ENCODE data around the gene LRG1.
"Not testable (repeated sequence)": the region's sequence is repeated elsewhere in the genome, so short reads cannot be mapped to it uniquely, and the experiment has no call there.

The LRG1 gene

DNA sequence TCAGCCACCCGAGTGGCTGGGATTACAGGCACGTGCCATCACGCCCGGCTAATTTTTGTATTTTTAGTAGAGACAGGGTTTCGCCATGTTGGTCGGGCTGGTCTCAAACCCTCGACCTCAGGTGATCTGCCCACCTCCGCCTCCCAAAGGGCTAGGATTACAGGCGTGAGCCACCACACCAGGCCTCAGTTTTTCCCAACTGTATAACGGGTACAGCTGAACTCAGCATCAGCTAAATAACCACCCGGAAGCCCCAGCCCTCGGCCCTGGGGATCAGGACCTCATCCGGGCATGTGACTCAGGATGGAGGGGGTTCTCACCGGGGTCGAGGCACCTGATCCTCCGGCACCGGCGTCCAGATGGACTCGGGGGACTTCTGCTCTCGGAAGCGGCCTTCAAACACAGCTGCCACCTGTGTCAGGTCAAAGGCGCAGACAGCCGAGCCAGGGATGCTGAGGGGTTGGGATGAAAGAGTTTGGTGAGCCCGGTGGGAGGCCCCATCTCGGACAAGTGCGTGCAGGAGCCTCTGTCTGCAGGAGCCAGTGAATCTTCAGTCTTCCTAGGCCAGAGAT, 10.7 kb upstream of the LRG1 start:
- no peak for DNase-seq (ENCODE audit: low read depth)

DNA sequence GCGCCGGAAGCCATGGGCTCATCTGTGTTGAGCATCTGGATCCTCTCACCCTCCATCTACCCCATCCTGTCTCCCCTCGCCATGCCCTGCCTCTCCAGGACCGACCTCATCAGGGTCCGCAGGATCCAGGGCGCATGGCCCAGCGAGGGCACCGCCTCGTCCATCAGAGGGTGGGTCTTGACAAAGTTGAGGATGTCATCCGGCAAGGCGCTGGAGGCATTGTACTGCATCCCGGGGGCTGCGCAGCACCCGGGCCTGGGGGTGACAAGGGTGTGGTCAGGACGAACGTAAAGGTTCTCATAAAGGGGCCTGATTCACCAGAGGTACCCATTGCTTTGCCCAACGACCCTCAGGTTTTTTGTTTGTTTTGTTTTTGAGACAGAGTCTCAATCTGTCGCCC, 10.2 kb upstream of the LRG1 start:
- DNase-seq (ENCODE audit: low read depth), result no peak

DNA sequence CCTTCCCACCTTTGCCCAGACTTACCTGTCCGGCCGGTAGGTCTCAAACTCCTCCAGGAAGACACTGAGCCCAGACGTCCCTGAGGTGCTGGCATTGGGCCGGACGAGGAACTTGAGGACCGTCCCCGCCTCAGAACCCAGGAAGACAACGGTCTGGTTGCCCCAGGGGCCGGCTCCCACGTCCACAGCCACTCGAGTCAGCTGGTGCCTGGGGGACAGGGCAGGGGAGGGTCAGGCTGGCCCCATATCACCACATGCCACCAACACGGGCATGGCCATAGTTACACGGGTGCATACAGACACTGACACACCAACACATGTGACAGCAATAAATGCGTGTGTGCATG, 8.4 kb upstream of the LRG1 start:
- no peak for DNase-seq (ENCODE audit: low read depth)

DNA sequence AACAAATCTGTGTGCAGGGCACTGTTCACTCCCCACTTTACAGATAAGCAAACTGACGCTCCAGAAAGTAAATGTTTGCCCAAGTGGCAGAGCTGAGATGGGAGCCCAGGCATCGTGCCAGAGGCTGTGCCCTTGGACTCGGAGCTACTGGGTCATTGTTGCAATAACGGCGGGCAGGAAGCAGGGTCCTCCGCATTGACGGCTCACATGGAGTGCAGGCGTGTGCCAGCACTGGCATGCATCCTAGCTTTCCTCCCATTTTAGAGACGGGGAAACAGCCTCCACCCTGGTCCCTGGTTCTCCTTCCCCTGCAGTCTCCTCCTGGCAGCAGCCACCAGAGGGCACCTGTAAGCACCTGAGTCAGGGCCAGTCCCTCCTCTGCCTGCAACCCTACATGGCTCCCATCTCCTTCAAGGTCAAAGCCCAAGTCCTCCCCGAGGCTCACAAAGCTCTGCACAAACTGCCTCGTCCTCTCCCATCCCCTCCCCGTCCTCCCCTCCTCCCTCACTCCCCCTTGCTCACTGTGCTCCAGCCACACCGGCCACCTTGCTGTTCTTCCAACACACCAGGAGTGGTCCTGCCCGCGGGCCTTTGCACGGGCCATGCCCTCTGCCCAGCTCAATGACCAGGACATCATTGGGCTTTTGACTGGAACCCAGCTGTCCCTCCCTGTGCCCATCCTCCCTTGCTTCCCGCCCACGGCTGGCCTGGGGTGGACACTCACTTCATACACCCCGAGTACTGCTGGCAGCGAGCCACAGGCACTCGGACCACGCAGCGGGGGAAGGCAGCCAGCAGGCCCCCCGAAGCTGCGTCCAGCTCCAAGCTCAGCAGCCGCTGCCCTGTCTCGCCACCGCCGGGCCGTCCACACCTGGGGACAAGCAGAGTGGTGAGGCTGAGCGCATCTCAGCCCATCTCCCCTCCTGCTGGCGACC, 7.7 kb upstream of the LRG1 start:
- no peak for DNase-seq (ENCODE audit: low read depth)

DNA sequence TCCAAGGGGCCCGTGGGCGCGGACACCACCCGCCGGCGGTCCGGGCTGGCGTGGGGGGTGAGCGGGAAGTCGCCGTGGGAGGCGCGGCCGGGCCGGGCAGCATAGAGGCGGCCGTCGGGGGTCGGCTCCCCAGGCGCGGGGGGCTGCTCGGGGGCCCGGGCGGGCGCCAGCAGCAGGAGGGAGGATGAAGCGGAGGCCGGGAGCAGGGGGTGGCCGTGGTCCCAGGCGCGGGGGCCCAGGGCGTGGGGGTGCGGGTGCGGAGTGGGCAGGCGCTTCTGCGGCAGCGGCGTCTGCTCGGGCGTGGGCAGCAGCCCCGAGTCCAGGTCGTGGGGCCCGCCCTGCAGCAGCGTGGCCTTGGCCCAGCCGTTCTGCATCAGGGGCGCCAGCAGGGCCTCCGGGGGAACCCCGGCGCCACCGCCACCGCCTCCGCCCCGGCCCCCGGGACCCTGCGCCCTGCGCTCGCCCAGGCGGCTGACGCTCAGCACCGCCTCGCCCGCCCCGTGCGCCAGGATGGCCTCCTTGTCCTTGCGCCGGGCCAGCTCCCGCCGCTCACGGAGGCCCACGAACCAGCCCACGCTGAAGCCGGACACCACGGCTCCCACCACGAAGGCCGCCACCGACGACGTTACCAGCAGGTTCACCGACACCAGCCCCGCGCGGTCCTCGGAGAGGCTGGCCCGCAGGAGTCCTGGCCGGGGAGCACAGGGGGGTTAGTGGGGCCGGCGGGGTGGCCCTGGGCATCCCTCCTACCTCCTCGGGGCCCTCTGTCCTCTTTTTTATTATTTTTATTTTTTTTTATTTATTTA, 4.2 kb upstream of the LRG1 start:
- DNase-seq (ENCODE audit: low read depth), result no peak

DNA sequence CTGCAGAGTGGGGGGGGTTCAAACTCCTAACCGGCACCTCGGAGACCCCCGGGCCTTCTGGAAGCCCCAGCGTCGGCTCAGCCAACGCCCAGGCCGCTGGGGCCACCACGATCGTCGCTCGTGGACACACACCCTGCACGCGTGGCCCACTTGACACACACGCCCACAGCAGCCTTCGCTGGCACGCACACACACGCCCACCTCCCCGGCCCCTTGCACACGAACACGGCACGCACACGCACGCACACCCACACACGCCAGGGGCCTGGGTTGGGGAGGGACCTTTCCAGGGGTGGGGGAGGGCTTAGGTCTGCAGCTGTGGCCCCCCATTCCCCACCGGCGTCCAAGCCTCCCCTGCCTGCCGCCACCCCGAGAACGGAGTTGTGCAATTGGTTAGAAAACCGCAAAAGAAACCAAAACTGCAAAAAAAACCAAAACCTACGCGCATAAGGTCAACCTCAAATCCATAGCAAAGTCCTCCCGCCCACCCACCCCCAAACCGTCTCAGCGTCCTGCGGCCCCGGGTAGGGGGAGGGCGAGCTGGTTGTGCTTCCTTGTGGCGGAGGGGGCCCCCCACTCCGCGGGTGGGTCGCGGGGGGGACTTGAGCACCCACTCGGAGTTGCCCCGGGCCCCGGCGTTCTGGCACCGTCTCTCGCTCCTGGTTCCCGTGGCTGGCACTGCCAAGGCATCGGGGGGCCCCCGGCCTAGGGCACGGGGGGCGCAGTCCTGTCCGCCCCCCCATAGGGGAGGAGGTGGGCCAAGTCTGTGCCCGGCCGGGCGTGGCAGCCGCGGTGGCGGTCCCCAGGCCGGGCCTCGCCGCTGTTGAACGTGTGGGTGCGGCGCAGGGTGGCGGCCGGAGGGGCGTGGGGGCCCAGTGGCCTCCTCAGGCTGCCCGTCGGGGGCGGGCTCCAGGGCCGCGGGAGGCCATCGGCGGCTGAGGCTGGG, 3.3 kb upstream of the LRG1 start:
- DNase-seq (ENCODE audit: low read depth), result no peak

DNA sequence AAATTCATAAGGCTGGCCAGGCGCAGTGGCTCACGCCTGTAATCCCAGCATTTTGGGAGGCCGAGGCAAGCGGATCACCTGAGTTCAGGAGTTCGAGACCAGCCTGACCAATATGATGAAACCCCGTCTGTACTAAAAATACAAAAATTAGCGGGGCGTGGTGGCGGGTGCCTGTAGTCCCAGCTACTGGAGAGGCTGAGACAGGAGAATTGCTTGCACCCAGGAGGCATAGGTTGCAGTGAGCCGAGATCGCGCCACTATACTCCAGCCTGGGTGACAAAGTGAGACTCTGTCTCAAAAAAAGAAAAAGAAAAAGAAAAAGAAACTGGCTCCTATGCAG, 1.9 kb upstream of the LRG1 start:
- DNase-seq (ENCODE audit: low read depth), result not testable (repeated sequence)

DNA sequence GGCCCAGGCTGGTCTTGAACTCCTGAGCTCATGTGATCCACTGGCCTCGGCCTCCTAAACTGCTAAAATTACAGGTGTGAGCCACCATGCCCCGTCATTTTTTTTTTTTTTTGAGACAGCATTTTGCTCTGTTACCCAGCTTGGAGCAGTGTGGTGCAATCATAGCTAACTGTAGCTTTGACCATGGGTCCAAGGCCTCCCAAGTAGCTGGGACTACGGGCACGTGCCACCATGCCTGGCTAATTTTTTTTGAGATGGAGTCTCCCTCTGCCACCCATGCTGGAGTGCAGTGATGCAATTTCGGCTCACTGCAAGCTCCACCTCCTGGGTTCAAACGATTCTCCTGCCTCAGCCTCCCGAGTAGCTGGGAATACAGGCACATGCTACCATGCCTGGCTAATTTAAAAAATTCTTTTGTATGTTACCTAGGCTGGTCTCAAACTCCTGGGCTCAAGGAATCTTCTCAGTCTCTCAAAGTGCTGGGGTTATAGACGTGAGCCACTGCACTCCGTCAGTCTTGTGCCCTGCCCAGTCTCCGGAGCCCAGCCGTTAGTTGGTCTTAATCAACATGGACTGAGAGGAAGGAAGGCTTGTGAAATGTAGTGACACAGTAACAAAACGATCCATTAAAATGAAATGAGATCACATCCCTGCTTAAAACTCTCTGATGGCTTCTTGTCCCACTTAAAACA, 1.4 kb upstream of the LRG1 start:
- DNase-seq (ENCODE audit: low read depth), result no peak

DNA sequence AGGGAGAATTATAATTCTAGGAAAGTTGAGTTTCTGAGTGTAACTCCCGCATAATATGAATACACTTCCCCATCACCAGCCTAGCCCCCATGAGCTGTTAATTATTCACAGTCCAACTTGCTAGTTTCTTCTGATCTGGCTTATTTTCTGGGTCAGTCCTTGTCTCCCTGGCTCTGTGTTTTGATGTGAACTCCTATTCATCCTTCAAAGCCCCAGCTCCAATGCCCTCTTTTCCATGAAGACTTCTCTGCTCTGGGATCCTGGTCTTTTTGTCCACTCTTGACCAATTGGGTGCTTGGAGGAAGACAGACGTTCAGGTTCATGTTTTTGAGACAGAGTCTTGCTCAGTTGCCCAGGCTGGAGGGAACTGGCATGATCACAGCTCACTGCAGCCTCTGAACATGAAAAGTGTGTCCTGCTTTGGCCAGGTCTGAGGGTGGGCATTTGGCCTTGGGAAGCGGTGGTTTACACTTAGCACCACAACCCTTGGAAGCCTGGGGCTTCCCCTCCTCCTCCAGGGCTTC, 605 bp downstream of the LRG1 start:
- DNase-seq (ENCODE audit: low read depth), result no peak

DNA sequence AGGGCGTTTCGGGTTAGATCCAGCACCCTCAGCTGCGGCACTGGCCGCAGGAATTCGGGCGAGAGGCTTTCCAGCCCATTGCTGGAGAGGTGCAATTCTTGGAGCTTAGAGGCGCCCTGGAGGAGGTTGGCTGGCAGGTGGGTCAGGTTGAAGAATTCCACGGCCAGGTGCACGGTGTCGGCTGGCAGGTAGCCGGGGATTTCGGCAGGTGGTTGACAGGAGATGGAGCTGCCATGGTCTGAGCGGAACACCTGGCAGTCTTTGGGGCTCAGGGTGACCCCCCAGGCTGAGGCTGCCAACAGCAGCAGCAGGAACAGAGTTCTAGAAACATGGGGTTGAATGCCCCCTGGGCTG, 1.3 kb downstream of the LRG1 start:
- DNase-seq (ENCODE audit: low read depth), result no peak

DNA sequence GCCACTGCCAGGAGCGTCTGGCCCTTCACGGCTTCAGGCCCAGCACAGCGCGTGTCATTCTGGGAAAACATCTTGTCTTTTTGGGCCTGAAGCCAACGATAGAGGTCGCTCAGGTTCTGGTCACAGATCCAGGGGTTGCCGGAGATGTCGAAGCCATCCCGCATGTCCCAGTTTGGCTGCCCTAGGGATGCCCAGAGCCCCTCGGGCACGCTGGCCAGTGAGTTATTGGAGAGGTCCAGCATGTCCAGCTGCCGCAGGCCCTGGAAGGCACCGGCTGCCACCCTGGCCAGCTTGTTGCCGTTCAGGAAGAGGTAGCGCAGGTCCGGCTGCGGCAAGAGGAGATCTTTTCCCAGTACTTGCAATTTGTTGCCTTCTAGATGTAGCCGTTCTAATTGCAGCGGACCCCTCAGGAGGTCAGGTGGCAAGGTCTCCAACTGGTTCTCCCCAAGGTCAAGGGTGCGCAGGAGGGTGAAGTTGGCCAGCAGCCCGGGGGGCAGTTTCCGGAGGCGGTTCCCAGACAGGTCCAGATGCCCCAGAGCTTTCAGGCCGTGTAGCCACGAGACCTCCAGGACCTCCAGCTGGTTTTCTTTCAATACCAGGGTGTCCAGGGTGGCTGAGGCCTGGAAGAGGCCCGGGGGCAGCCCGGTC, 1.8 kb downstream of the LRG1 start:
- DNase-seq (ENCODE audit: low read depth), result no peak

DNA sequence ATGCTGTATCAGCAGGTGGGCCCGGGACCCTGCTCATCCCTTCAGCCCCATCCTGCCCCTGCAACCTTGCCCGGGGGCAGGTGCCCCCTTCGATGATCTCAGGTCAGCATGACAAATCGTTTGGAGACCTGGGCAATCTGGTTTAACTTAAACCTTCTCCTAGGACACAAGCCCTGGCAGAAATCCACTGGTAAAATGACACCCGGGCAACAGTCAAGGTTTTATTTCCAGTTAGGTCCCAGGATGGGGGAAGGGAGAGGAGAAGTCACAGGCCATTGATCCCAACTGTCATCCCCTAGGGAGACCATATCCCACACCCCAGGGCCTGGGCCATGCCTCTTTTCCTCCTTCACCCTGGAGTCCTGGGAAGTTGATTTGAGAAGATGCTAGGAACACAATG, 3.0 kb downstream of the LRG1 start:
- DNase-seq (ENCODE audit: low read depth), result no peak

DNA sequence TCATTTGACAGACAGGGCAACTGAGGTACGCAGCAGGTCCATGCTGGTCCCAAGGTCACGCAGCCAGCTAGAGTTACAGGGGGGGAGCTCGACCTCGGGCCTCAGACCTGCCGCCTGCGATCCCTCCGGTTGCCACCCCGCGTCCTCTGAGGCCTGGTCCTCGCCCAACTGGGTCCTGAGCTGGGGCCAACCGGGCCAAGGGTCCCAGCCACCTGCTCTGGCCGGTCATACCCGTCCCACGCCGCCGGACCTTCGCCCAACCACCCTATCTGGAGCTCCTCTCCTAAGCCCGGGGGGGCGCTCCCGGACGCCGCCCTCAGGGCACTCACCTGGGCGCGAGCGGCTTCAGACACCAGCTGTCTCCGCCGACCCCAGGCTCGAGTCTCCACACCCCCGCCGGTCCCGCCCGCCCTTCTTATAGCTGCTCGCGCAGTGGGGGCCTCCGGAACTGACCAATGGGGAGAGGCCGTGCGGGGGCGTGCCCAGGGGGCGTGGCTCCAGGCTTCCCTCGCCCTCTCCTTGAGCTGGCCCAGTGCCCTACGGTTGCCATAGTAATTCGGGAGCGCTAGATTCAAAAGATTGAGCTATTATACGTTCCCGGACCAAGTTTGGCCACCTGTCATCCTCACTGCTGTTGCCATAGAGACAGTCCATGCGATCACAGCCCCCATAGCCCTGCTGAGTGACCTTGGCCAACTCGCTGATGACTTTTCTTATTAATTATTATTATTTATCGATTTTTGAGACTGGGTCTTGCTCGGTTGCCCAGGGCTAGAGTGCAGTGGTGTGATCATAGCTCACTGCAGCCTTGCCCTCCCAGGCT, 4.8 kb downstream of the LRG1 start, which contains the start of gene PLIN5:
Gene PLIN5 (minus strand): TSS at position 389 of the 823 bp plus-strand sequence. CDS start 1,150 bp downstream, outside the sequence.
- no peak for DNase-seq (ENCODE audit: low read depth)

DNA sequence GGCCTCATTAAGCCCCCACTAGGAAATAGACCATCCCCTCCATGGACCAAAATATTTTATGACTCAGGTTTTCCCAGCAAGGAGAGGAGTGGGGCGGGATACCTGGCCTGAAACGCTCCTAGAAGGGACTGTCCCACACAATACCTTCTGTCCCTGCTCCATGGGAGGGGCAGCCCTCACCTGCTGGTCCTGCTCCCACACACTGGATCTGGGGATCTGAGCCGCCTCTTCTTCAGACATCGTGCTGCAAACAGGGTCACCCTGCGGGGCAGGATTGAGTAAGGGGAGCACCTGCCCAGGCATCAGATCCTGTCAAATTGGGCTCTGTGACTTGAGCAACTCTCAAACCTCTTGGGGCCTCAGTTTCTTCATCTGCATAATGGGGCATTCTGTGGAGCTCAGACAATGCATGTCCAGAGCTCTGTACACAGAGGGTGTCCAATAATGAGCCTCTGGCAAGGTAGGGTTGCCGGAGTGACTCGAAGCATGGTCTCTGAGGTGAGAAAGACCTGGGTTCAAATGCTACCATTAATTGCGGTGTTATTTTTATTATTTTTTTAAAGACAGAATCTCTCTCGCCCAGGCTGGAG, 5.9 kb downstream of the LRG1 start:
- DNase-seq (ENCODE audit: low read depth), result no peak

DNA sequence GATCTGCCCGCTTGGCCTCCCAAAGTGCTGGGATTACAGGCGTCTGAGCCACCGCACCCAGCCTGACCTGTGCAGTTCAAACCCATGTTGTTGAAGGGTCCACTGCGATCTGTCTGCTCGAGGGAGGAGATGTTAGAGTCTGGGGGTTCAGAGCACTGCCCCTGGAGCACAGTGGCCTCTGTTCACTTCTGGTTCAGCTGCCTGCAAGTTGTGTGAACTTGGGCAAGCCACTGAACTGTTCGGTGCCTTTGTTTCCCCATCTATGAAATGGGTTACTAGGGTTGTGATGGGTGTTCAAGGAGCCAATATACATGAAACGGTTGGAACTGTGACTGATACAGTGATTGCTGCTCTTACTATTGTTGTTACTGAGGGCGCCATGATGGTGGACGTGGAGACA, 6.5 kb downstream of the LRG1 start:
- no peak for DNase-seq (ENCODE audit: low read depth)

DNA sequence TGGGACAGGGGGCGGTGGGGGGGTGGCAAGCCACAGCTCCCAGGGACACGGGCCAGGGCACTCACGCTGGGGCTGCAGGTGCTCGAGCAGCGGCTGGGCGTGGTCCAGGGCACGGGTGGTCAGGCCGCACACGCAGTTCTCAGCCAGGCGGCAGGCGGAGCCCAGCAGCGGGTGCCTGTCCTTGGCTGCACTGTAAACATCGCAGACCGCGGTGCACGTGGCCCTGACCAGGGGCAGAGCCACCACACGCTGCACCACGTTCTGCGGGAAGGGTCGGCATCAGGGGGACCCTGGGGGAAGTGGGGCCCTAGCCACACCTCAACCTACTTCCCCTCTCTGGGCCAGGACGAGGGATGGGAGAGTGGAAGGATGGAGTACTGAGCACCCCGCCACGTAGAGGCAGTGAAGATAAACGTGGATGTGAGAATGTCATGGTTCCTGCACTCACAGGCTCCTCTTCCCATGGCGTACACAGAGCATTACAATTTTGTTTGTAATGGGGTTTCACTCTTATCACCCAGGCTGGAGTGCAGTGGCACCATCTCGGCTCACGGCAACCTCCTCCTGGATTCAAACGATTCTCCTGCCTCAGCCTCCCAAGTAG, 8.2 kb downstream of the LRG1 start:
- no peak for DNase-seq (ENCODE audit: low read depth)

DNA sequence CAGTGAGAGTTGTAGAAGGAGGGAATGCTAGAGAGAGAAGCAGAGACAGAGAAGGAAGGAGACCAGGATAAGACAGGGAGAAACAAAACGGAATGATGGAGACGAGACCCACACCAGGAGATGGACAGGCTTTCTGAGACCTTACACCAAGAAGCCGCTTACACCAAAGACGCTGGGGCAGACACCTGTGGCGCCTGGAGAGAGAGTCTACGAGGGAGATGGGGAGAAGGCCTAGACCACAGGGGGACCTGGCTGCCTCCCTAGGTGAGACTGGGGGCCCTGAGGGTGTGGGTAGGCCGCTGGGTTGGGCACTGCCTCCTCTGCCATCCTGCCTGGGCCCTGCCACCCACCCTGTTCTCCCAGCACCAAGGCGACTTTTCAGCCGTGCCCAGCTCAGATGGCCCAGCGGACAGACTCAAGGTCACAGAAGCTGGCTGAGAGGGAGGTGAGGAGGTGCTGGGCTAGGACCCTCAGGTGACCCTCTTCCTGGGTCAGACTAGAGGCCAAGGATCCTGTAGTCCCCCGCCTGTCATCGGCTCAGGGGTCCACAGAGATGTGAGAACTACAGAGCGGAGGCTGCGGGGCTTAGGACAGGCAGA, 9.8 kb downstream of the LRG1 start:
- DNase-seq (ENCODE audit: low read depth), result no peak

DNA sequence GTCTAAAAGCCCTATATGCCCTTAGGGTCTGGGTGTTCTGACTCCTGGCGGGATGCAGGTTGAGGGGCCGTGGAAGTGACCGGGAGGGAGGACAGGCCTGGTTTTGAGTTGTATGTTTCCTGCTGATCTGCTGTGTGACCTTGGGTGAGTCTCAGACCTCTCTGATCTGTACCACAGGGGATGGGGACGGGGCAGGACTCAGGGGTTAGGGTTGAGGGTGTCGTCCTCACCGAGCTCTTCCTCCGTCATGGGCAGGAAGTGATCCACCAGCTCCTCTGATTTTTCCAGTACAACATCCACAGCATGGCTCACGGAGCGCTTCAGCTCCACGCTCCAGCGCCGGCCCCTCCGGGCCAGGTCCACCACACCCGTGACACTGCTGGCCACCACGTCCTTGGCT, 11.0 kb downstream of the LRG1 start:
- DNase-seq (ENCODE audit: low read depth), result no peak

Data from GM04503 (cell line).